MCF 10A (cell line): Measurements from ENCODE around the gene TCEA2. TPM values are rescaled to one million over a fixed set of nuclear protein-coding genes. Genes with fewer than 3 reads are reported as not detected.

Source experiments
- BruUV-seq: library from RNA; stranded (reverse); fragments of 400-500 nt; replicated peaks from 2 replicates; lab custom pipeline; 2021; lab: Mats Ljungman, UMichigan
- CTCF ChIA-PET: fragments of 300-600 bp; sonication (Branson Sonifier 250); formaldehyde crosslinking; extraction: SDS; loops from one replicate; lab custom pipeline; 2021; ENCODE audit warnings: antibody characterized with exemption, inconsistent platforms; lab: Yijun Ruan, JAX
- POLR2A ChIA-PET: fragments of 300-600, 350-650 bp; sonication (Branson Sonifier 250); formaldehyde crosslinking; extraction: SDS; loops from one replicate; lab custom pipeline; 2020; ENCODE audit warnings: antibody characterized with exemption, inconsistent platforms; lab: Yijun Ruan, JAX
- DNase-seq: peaks from one replicate; pipeline ENCODE4 v3.0.0-alpha.2; 2018; ENCODE audit not compliant: unreplicated experiment
- H3K27ac Mint-ChIP-seq: one replicate; pipeline ENCODE4 v1.8.0; 2022; ENCODE audit warnings: mild to moderate bottlenecking, low read depth, mixed read lengths; ENCODE audit not compliant: unreplicated experiment
- H3K27me3 Mint-ChIP-seq: one replicate; pipeline ENCODE4 v1.8.0; 2022; ENCODE audit warnings: mixed read lengths; ENCODE audit not compliant: insufficient read depth, unreplicated experiment
- H3K36me3 Mint-ChIP-seq: one replicate; pipeline ENCODE4 v1.8.0; 2022; ENCODE audit warnings: mild to moderate bottlenecking, moderate library complexity, mixed read lengths; ENCODE audit not compliant: insufficient read depth, unreplicated experiment
- H3K4me1 Mint-ChIP-seq: one replicate; pipeline ENCODE4 v1.8.0; 2022; ENCODE audit warnings: mixed read lengths; ENCODE audit not compliant: insufficient read depth, unreplicated experiment
- H3K4me3 Mint-ChIP-seq: one replicate; pipeline ENCODE4 v1.8.0; 2022; ENCODE audit warnings: mild to moderate bottlenecking, moderate library complexity, mixed read lengths; ENCODE audit not compliant: unreplicated experiment
- H3K9me3 Mint-ChIP-seq: one replicate; pipeline ENCODE4 v1.8.0; 2022; ENCODE audit warnings: mixed read lengths; ENCODE audit not compliant: unreplicated experiment
- CTCF ChIP-seq: fragments of 200-600 bp; IDR thresholded peaks from one replicate; pipeline ENCODE4 v1.8.0; 2022; ENCODE audit warnings: antibody characterized with exemption, mild to moderate bottlenecking; ENCODE audit not compliant: unreplicated experiment
- intact Hi-C: fragments of 100-400 bp; cut with micrococcal nuclease; formaldehyde crosslinking; loops from 2 replicates; pipeline ENCODE4 v1.14.1; 2022
- total RNA-seq: library from RNA; stranded (reverse); gene quantifications from 2 replicates; pipeline ENCODE4 v1.2.3, GENCODE V29; 2022

Gene TCEA2
- total RNA-seq, 1 experiment from 2014 or later: 30.8 TPM

GRCh38 chr20:64045346-64046011 lies 17.5 kb upstream of the TCEA2 start:
- Mint-ChIP-seq H3K36me3 (peaks cover 7% of the 10 kb centered on the region), H3K27me3 (no peaks in the 10 kb centered on the region), H3K4me3 (peak overlapping the region; percentile 13), H3K4me1 (peaks cover 23% of the 10 kb centered on the region), H3K9me3 (no peaks in the 10 kb centered on the region), H3K27ac (no peak overlapping the region)
- BruUV-seq: no TSS peak
- CTCF ChIA-PET: interaction anchor here (0.6 to 10.8 kb wide), 5 partner anchors 11 to 88 kb away, joined by 3 to 284 read pairs (median 3); partner anchors contain the start of gene TCEA2
- DNase-seq: no peak
- TF ChIP-seq CTCF: no peak
- POLR2A ChIA-PET: interaction anchor here (0.6 to 2.0 kb wide), 8 partner anchors 8 to 418 kb away, joined by 3 to 13 read pairs (median 4); partner anchors contain the start of genes GMEB2, PRPF6 and TCEA2
- intact Hi-C loops: no loop called here

- Mint-ChIP-seq H3K4me1 (peaks cover 17% of the 10 kb centered on the region), H3K27ac (no peak overlapping the region), H3K4me3 (no peak overlapping the region), H3K9me3 (no peaks in the 10 kb centered on the region), H3K27me3 (no peaks in the 10 kb centered on the region), H3K36me3 (no peaks in the 10 kb centered on the region)
- intact Hi-C loops: no loop called here
- ChIA-PET CTCF (interaction anchor here (1.5 to 1.7 kb wide), 2 partner anchors 8 to 11 kb away, joined by 6 to 8 read pairs; no protein-coding TSS in a partner anchor), POLR2A (no interaction called here)
- BruUV-seq: no TSS peak
- TF ChIP-seq CTCF: no peak
- DNase-seq: no peak
Measured at GRCh38 chr20:64047046-64047389, 16.0 kb upstream of the TCEA2 start.

GRCh38 chr20:64047968-64048401 lies 15.0 kb upstream of the TCEA2 start:
- BruUV-seq: no TSS peak
- CTCF ChIA-PET: interaction anchor here (0.6 to 1.7 kb wide), 2 partner anchors 9 to 99 kb away, joined by 3 to 8 read pairs; no protein-coding TSS in a partner anchor

More at GRCh38 chr20:64047968-64048401, 15.0 kb upstream of the TCEA2 start:
- no peak for TF ChIP-seq CTCF
- Mint-ChIP-seq H3K27me3 (no peaks in the 10 kb centered on the region), H3K4me1 (peaks cover 17% of the 10 kb centered on the region), H3K9me3 (no peaks in the 10 kb centered on the region), H3K4me3 (peak overlapping the region; percentile 12), H3K36me3 (no peaks in the 10 kb centered on the region), H3K27ac (no peak overlapping the region)
- POLR2A ChIA-PET: interaction anchor here (0.6 kb wide), 1 partner anchor 25 kb away, joined by 3 read pairs; no protein-coding TSS in a partner anchor
- intact Hi-C loops: no loop called here
- no peak for DNase-seq
